SKM-1 (cell line): ENCODE results near the gene DLGAP3.

Experiments used
- DNase-seq: peaks from one replicate; lab custom pipeline; 2025; ENCODE audit not compliant: unreplicated experiment; lab: John Stamatoyannopoulos, UW

The DLGAP3 gene

GRCh38 chr1:34868230-34869049 lies 61.0 kb downstream of the DLGAP3 start:
- DNase-seq, result no peak

- no peak for DNase-seq
Measured at GRCh38 chr1:34867415-34867814, 62.0 kb downstream of the DLGAP3 start.

- DNase-seq, result no peak
Measured at GRCh38 chr1:34866762-34867109, 62.7 kb downstream of the DLGAP3 start.

GRCh38 chr1:34865981-34866761 lies 63.3 kb downstream of the DLGAP3 start:
- DNase-seq, result peak; percentile 54

GRCh38 chr1:34865573-34865972 lies 63.9 kb downstream of the DLGAP3 start:
- no peak for DNase-seq

- DNase-seq, result no peak
Measured at GRCh38 chr1:34864759-34865158, 64.7 kb downstream of the DLGAP3 start.

GRCh38 chr1:34863501-34863900 lies 65.9 kb downstream of the DLGAP3 start:
- DNase-seq, result no peak

- peak; percentile 94 for DNase-seq
Measured at GRCh38 chr1:34859446-34860200, 69.8 kb downstream of the DLGAP3 start, which contains the start of gene SMIM12. Gene SMIM12 (minus strand): TSS chr1:34859749. CDS start chr1:34855977, 3,772 bp downstream.

- DNase-seq, result no peak
Measured at GRCh38 chr1:34858901-34859445, 70.5 kb downstream of the DLGAP3 start.

GRCh38 chr1:34856697-34857096 lies 72.8 kb downstream of the DLGAP3 start:
- no peak for DNase-seq

GRCh38 chr1:34852677-34853217 lies 76.7 kb downstream of the DLGAP3 start:
- DNase-seq, result peak; percentile 93

GRCh38 chr1:34851431-34852105 lies 77.9 kb downstream of the DLGAP3 start:
- DNase-seq, result no peak

- no peak for DNase-seq
Measured at GRCh38 chr1:34850382-34850781, 79.1 kb downstream of the DLGAP3 start.

- no peak for DNase-seq
Measured at GRCh38 chr1:34847094-34847493, 82.4 kb downstream of the DLGAP3 start.

GRCh38 chr1:34846265-34846664 lies 83.2 kb downstream of the DLGAP3 start:
- DNase-seq, result no peak

- DNase-seq, result no peak
Measured at GRCh38 chr1:34845131-34845901, 84.1 kb downstream of the DLGAP3 start.

GRCh38 chr1:34844252-34844634 lies 85.2 kb downstream of the DLGAP3 start:
- no peak for DNase-seq

- no peak for DNase-seq
Measured at GRCh38 chr1:34843392-34844251, 85.8 kb downstream of the DLGAP3 start.

- no peak for DNase-seq
Measured at GRCh38 chr1:34842952-34843371, 86.5 kb downstream of the DLGAP3 start.
